GM12873 (cell line): ENCODE data around the gene ABLIM1.

ENCODE experiments used
- TF ChIP-seq, protein P1 (sequence below): IDR thresholded peaks from 2 replicates; pipeline ENCODE4 v1.5.1; 2012; ENCODE audit warnings: low read depth, mild to moderate bottlenecking, moderate library complexity, low read length, control low read depth; ENCODE audit not compliant: insufficient read depth; ENCODE audit errors: missing control alignments

ABLIM1 gene

DNA sequence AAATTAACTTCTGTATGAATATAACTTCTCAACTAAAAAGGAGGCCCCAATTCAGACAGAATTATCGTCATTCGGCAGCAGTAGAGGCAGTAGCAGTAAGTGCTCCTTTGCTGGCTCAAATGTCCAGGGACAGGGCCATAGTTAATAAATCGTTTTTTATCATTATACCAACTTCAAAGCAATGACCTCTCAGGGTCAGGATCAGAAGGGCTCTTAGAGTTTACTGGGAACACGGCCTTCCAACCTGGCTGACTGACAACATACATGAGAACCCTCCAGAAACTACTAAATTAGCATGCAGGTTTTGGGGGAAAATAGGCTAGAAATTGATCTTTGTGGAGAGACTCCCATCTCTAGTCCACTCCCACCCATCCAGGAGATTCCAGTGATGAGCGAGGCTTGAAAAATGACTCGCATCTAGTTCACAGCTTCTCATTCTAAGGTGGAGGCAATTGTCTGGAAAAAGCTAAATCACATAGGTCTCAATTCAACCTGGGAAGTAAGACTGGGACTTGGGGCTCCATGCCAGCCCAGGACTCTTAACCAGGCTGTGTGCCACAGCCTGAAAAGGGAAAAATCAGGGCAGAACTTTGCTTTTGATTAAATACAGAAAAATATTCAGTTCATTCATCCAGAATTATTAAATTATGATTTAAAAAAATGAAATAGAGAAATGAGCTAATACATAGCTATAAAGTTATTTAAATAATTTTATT is 84.6 kb downstream of the ABLIM1 start:
- TF ChIP-seq, protein P1, sequence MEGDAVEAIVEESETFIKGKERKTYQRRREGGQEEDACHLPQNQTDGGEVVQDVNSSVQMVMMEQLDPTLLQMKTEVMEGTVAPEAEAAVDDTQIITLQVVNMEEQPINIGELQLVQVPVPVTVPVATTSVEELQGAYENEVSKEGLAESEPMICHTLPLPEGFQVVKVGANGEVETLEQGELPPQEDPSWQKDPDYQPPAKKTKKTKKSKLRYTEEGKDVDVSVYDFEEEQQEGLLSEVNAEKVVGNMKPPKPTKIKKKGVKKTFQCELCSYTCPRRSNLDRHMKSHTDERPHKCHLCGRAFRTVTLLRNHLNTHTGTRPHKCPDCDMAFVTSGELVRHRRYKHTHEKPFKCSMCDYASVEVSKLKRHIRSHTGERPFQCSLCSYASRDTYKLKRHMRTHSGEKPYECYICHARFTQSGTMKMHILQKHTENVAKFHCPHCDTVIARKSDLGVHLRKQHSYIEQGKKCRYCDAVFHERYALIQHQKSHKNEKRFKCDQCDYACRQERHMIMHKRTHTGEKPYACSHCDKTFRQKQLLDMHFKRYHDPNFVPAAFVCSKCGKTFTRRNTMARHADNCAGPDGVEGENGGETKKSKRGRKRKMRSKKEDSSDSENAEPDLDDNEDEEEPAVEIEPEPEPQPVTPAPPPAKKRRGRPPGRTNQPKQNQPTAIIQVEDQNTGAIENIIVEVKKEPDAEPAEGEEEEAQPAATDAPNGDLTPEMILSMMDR = no peak

DNA sequence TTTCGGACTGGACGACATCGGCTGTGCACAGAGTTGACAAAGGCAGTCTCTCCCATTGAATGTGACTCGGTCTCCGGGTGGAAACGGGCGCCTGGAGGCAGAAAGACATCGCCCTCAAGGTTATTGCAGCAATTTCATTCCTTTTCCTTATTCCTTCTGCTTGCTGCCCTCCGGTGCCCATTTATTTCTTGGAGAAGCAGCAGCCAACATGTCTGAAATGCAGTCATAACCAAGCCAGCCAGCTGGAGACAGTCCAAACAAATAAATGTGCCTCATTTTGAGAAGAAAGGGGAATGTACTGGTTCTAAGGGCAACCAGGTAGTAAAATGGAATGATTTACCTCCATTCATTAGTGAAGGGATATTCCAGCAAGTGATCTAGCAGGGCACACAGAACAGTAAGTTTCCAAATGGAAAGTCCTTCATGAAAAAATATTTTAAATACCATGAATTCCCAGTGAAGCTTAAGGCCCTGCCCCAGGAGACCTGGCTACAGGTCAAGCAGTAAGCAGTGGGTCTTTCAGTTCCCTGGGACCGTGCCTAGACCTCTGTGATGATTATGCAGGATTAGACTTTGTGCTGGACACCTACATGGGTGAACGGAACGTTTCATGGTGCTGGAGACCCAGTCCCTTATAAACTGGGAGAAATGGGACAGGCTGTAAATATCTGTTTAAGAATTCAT is 86.6 kb downstream of the ABLIM1 start:
- TF ChIP-seq, protein P1 = no peak

DNA sequence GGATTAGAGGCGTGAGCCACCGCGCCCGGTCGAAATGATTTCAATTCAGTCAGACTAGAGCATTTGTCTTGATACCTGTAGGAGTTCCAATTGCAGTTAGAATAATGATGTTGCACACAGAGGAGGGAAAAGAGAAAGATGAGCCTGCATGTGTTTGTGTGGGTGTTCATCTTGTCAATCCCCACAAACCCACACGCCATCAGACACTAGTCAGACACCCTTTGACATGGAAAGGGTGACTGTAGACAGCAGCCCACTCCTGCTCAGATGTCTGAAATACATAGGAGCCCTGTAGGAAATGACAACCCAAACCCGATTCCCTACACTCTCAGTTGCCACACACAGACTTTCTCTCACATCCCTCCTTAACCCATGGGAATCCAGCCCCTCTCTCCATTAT is 92.0 kb downstream of the ABLIM1 start:
- TF ChIP-seq, protein P1 = no peak

DNA sequence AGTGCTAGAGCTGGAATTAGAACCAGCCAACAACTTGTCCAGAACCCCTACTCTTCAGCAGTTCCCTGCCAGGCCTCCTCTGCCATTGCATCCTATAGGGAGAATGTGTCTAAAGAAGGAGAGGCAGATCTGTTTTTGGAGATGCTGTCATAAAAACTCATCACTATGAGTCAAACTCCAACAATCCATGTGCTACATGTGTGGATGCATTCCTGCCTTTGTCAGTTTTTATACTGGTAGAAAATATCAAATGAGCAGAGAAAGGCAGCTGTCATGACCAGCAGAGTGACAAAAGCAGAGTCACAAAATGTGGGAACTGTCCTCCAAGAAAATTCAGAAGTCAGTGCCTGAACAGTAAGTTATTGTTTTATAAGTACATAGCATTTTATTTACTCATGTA is 93.0 kb downstream of the ABLIM1 start:
- TF ChIP-seq, protein P1 = no peak

DNA sequence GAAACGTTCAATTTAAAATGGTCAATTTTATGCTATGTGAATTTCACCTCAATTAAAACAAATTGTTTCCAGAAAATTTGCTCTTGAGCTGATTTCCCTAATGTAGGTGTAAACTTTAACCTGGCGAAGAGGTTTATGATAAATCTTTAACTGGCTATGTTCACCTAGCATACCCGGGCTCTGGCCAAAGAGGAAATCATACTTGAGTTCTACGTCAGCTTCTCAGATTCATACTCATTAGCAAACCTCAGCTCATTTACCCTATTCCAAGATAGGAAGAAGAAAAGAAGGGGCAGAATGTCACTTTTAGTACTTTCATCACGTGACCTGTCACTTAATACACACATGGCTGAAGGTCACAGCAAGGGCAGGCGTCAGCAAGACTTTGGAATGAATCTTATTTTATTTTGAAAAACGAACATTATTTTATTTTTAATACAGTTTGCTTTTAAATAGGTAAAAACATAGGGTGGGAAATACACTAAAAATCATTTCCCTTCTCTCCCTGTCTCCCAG is 97.0 kb downstream of the ABLIM1 start:
- TF ChIP-seq, protein P1 = no peak

DNA sequence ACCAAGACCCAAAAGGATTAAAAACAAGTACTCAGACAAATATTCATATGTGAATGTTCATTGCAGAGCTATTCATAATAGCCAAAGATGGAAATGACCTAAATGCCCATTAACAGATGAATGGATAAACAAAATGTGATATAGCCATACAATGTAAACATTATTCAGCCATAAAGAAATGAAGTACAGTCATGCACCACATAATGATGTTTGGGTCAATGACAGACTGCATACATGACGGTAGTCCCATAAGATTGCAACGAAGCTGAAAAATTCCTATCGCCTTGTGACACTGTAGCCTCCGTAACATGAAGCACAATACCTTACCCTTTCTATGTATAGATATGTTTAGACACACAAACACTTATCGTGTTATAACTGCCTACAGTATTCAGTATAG is 97.9 kb downstream of the ABLIM1 start:
- TF ChIP-seq, protein P1 = no peak

DNA sequence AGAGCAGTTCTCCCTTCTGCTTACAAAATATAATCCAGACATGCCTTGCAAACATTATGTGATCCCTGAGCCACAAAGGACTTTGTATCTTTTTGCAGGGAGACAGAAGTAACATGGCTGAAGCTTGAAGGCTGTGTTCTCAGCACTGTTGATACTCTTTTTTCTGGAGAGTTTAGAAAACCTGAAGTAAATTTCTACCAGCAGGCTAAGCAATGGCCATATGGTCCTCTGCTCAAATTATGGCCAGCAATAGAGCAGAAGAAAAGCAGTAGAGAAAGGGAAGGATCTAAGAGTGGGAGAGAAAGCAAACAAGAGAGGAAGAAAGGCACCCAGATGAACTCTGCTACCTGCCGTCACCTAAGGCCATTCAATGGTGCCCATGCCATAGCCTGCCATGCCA is 98.4 kb downstream of the ABLIM1 start:
- TF ChIP-seq, protein P1 = no peak
